GM23338 (cell line): ENCODE measurements around the gene JPH3. TPM values are rescaled to one million over a fixed set of nuclear protein-coding genes. Genes with fewer than 3 reads are reported as not detected.
A peak's percentile ranks its signal among the peaks of the same experiment; 100 is the strongest.

Source experiments
- ATAC-seq: fragments of 200-7000 bp; cut with Tn5 transposase; 3 replicates; pipeline ENCODE4 v1.9.1; 2020
- DNase-seq: peaks from one replicate; pipeline ENCODE4 v3.0.0-alpha.2; 2015; ENCODE audit warnings: low spot score
- H2AFZ ChIP-seq: fragments of 200-600 bp; sonication (generic); 2 replicates; pipeline ENCODE4 v1.8.0; 2016; ENCODE audit warnings: antibody characterized with exemption, mild to moderate bottlenecking, moderate library complexity
- H3F3A ChIP-seq: fragments of 200-600 bp; sonication (generic); replicated peaks from 2 replicates; pipeline ENCODE4 v1.8.0; 2017; ENCODE audit warnings: antibody characterized with exemption, mixed run types, low read depth
- H3K27ac ChIP-seq: fragments of 200-600 bp; sonication (generic); 2 replicates; pipeline ENCODE4 v1.6.1; 2016; ENCODE audit warnings: low read depth
- H3K27me3 ChIP-seq: fragments of 200-600 bp; sonication (generic); 2 replicates; pipeline ENCODE4 v1.8.0; 2016; ENCODE audit warnings: mild to moderate bottlenecking, mixed run types, moderate library complexity; ENCODE audit not compliant: insufficient read depth
- H3K36me3 ChIP-seq: fragments of 200-600 bp; sonication (generic); 2 replicates; pipeline ENCODE4 v1.8.0; 2016; ENCODE audit warnings: mild to moderate bottlenecking; ENCODE audit not compliant: insufficient read depth
- H3K4me1 ChIP-seq: fragments of 200-600 bp; sonication (generic); 2 replicates; pipeline ENCODE4 v1.8.0; 2016; ENCODE audit warnings: mild to moderate bottlenecking, moderate library complexity; ENCODE audit not compliant: insufficient read depth
- H3K4me2 ChIP-seq: fragments of 200-600 bp; sonication (generic); 2 replicates; pipeline ENCODE4 v1.7.1; 2017; ENCODE audit warnings: mixed run types
- H3K4me3 ChIP-seq: fragments of 200-600 bp; sonication (generic); 2 replicates; pipeline ENCODE4 v1.6.1; 2016; ENCODE audit warnings: mixed run types
- H3K79me2 ChIP-seq: fragments of 200-600 bp; sonication (generic); replicated peaks from 2 replicates; pipeline ENCODE4 v1.8.0; 2017; ENCODE audit warnings: mild to moderate bottlenecking; ENCODE audit not compliant: insufficient read depth
- H3K9me2 ChIP-seq: fragments of 200-600 bp; sonication (generic); 2 replicates; pipeline ENCODE4 v1.8.0; 2017; ENCODE audit not compliant: insufficient read depth
- H4K20me1 ChIP-seq: fragments of 200-600 bp; sonication (generic); replicated peaks from 2 replicates; pipeline ENCODE4 v1.8.0; 2017; ENCODE audit warnings: mild to moderate bottlenecking; ENCODE audit not compliant: insufficient read depth
- H3K27ac Mint-ChIP-seq: 2 replicates; pipeline ENCODE4 v1.8.0; 2020; ENCODE audit warnings: inconsistent platforms, mild to moderate bottlenecking, moderate library complexity, mixed read lengths
- H3K27me3 Mint-ChIP-seq: 3 replicates; pipeline ENCODE4 v1.8.0; 2022; ENCODE audit warnings: low read depth, mild to moderate bottlenecking, moderate library complexity, mixed read lengths, inconsistent platforms; ENCODE audit not compliant: insufficient read depth, poor library complexity
- H3K36me3 Mint-ChIP-seq: 3 replicates; pipeline ENCODE4 v1.8.0; 2021; ENCODE audit warnings: low read depth, mild to moderate bottlenecking, inconsistent platforms, moderate library complexity, mixed read lengths
- H3K4me1 Mint-ChIP-seq: 3 replicates; pipeline ENCODE4 v1.8.0; 2020; ENCODE audit warnings: mild to moderate bottlenecking, inconsistent platforms, mixed read lengths
- H3K4me3 Mint-ChIP-seq: 3 replicates; pipeline ENCODE4 v1.8.0; 2021; ENCODE audit warnings: moderate library complexity, mild to moderate bottlenecking, inconsistent platforms, mixed read lengths
- H3K9me3 Mint-ChIP-seq: 3 replicates; pipeline ENCODE4 v1.8.0; 2020; ENCODE audit warnings: moderate library complexity, mild to moderate bottlenecking, inconsistent platforms, mixed read lengths
- CTCF ChIP-seq, 2 experiments: fragments of 200-600 bp in 1 of 2; sonication (generic) in 1 of 2; conservative IDR thresholded peaks; 2 replicates each; pipeline versions ENCODE4 v1.5.1 to v1.6.1; 2016 to 2017; ENCODE audit warnings: antibody characterized with exemption in 2 of 2, low read depth in 2 of 2, mild to moderate bottlenecking in 2 of 2, moderate library complexity in 1 of 2
- ETS1 ChIP-seq: IDR thresholded peaks from 2 replicates; pipeline ENCODE4 v1.6.1; 2016; ENCODE audit warnings: antibody characterized with exemption
- EZH2 ChIP-seq: fragments of 200-600 bp; sonication (generic); IDR thresholded peaks from one replicate; pipeline ENCODE4 v1.8.0; 2017; ENCODE audit warnings: antibody characterized with exemption, mild to moderate bottlenecking, low read depth; ENCODE audit not compliant: unreplicated experiment
- POLR2AphosphoS5 ChIP-seq: IDR thresholded peaks from 2 replicates; pipeline ENCODE4 v1.6.1; 2016; ENCODE audit warnings: antibody characterized with exemption, low read depth
- REST ChIP-seq: IDR thresholded peaks from one replicate; pipeline ENCODE4 v1.6.1; 2018; ENCODE audit warnings: antibody characterized with exemption; ENCODE audit not compliant: unreplicated experiment
- ZNF114 ChIP-seq: fragments of 250-450 bp; sonication (Bioruptor Pico); IDR thresholded peaks from 2 replicates; pipeline ENCODE4 v1.5.0; 2020; ENCODE audit warnings: mild to moderate bottlenecking, moderate library complexity
- ZNF331 ChIP-seq: fragments of 250-450 bp; sonication (Bioruptor Pico); IDR thresholded peaks from 2 replicates; pipeline ENCODE4 v1.5.0; 2020; ENCODE audit warnings: low read depth, mild to moderate bottlenecking, moderate library complexity
- polyA plus RNA-seq: library from polyadenylated mRNA; unstranded; fragments of >200 nt; fragmentation: Nextera tagmentation; extraction: Ambion mirVana; gene quantifications from 2 replicates; pipeline ENCODE4 v1.2.1, GENCODE V29; 2016
- total RNA-seq: library from RNA; depleted of rRNA; stranded (reverse); fragments of >200 nt; shearing (Covaris generic); gene quantifications from 2 replicates; pipeline ENCODE4 v1.2.3, GENCODE V29; 2014

Gene JPH3
- total and polyA plus RNA-seq, 2 experiments from 2014 or later = 8.4 to 38.3 TPM

- ATAC-seq (peak; percentile 78), DNase-seq (peak; percentile 89)
- Histone ChIP-seq H4K20me1 (peaks cover 66% of the 10 kb centered on the region), H3K79me2 (peaks cover 52% of the 10 kb centered on the region), H3K36me3 (no peaks in the 10 kb centered on the region), H3F3A (peaks cover 8% of the 10 kb centered on the region; the same call in 1 of the 2 replicates), H3K27me3 (peaks cover 6% of the 10 kb centered on the region; the same call in 1 of the 2 replicates), H2AFZ (no peak overlapping the region), H3K4me2 (no peak overlapping the region), H3K9me2 (no peaks in the 10 kb centered on the region), H3K4me1 (peaks cover 8% of the 10 kb centered on the region), H3K27ac (no peak overlapping the region), H3K4me3 (no peak overlapping the region)
- Mint-ChIP-seq H3K36me3 (peaks cover 7% of the 10 kb centered on the region; the same call in 2 of the 3 replicates), H3K4me3 (no peak overlapping the region; the same call in 2 of the 3 replicates), H3K27ac (no peak overlapping the region), H3K9me3 (no peaks in the 10 kb centered on the region), H3K4me1 (peaks cover 33% of the 10 kb centered on the region), H3K27me3 (peaks cover 29% of the 10 kb centered on the region)
- no peak for TF ChIP-seq CTCF (conservative IDR thresholded peaks at IDR 0.05; ENCODE audit: low read depth in 2 of 2)
- TF ChIP-seq ETS1 = no peak
- peak; percentile 96 for TF ChIP-seq REST
- TF ChIP-seq ZNF331 (CRISPR knock-in tag) = no peak
Measured at GRCh38 chr16:87608400-87608985, 6.2 kb downstream of the JPH3 start.

- no peaks in the 10 kb centered on the region for H3F3A ChIP-seq
- H3K27me3 Mint-ChIP-seq = peaks cover 19% of the 10 kb centered on the region
- H3K4me3 Mint-ChIP-seq = no peak overlapping the region
- H3K9me2 ChIP-seq = no peaks in the 10 kb centered on the region
- no peak overlapping the region for H3K4me2 ChIP-seq
- peaks cover 7% of the 10 kb centered on the region; the same call in 2 of the 3 replicates for H3K36me3 Mint-ChIP-seq
- H3K4me1 Mint-ChIP-seq = peaks cover 24% of the 10 kb centered on the region
- H3K4me1 ChIP-seq = no peaks in the 10 kb centered on the region; the same call in 1 of the 2 replicates
- H3K27ac Mint-ChIP-seq = no peak overlapping the region
- peaks cover 39% of the 10 kb centered on the region for H3K79me2 ChIP-seq
- H4K20me1 ChIP-seq = peaks cover 57% of the 10 kb centered on the region
- no peak overlapping the region for H3K4me3 ChIP-seq
- no peaks in the 10 kb centered on the region for H3K36me3 ChIP-seq
- ATAC-seq (no peak), DNase-seq (no peak)
- H2AFZ ChIP-seq = no peak overlapping the region
- H3K27me3 ChIP-seq = no peaks in the 10 kb centered on the region
- H3K9me3 Mint-ChIP-seq = no peaks in the 10 kb centered on the region
- no peak overlapping the region for H3K27ac ChIP-seq
- no peak for TF ChIP-seq EZH2
- no peak for TF ChIP-seq ZNF114 (CRISPR knock-in tag)
- TF ChIP-seq REST = no peak
- TF ChIP-seq POLR2AphosphoS5 = no peak
Measured at GRCh38 chr16:87610026-87610425, 7.7 kb downstream of the JPH3 start.
